Measurements from ENCODE around the gene SPTSSB. TPM values are rescaled to one million over a fixed set of nuclear protein-coding genes. Genes with fewer than 3 reads are reported as not detected.

SPTSSB gene
- total RNA-seq, 1 donor from 2014 or later, result not detected

DNA sequence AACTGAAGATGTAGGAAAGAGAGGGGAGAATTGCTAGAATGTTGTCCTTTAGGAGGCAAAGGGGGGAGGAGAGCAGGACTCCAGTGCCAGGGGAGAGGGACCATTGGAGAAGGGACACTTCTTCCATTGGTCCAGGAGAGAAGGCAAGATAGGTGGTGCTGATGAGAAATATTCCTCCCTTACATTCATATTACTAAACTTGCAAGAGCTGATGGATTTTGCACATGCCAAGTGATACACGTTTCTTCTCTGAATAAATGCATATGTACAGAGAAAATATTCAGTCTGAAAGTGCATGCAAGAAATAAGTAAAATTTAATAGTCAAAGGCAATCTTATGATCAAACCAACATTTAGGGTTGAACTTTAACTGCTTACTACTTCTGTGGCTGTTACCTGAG, 21.5 kb upstream of the SPTSSB start:
- H3K4me1 Mint-ChIP-seq (ENCODE audit: unreplicated experiment), result no peaks in the 10 kb centered on the region
- H3K27me3 Mint-ChIP-seq (ENCODE audit: unreplicated experiment), result peaks cover 18% of the 10 kb centered on the region
- TF ChIP-seq, protein P1, sequence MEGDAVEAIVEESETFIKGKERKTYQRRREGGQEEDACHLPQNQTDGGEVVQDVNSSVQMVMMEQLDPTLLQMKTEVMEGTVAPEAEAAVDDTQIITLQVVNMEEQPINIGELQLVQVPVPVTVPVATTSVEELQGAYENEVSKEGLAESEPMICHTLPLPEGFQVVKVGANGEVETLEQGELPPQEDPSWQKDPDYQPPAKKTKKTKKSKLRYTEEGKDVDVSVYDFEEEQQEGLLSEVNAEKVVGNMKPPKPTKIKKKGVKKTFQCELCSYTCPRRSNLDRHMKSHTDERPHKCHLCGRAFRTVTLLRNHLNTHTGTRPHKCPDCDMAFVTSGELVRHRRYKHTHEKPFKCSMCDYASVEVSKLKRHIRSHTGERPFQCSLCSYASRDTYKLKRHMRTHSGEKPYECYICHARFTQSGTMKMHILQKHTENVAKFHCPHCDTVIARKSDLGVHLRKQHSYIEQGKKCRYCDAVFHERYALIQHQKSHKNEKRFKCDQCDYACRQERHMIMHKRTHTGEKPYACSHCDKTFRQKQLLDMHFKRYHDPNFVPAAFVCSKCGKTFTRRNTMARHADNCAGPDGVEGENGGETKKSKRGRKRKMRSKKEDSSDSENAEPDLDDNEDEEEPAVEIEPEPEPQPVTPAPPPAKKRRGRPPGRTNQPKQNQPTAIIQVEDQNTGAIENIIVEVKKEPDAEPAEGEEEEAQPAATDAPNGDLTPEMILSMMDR (IDR thresholded peaks at IDR 0.05), result no peak
- H3K27ac Mint-ChIP-seq (ENCODE audit: unreplicated experiment), result no peak overlapping the region
- H3K4me3 Mint-ChIP-seq (ENCODE audit: unreplicated experiment), result no peak overlapping the region
- H3K36me3 Mint-ChIP-seq (ENCODE audit: unreplicated experiment), result no peaks in the 10 kb centered on the region
- peaks cover 14% of the 10 kb centered on the region for H3K9me3 Mint-ChIP-seq (ENCODE audit: unreplicated experiment)
- DNase-seq (ENCODE audit: extremely low spot score, unreplicated experiment), result no peak

DNA sequence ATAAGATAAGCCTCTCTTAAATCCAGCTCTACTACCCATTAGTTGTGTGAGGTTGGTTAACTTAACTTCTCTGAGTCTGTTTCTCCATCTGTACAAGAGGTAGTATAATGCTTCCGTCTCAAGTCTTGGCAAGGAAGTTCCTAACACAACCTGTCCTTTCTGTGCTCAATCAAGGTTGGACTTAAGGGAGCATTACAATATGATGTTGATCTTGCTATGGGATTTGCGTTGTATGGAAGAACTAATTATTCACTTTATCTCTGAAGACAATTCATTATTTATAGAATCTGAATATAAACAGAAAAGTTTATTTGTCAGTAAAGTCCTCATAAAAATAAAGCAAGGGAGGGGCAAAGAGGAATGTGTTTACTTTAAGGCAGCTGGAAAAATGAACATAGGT, 18.9 kb upstream of the SPTSSB start:
- Mint-ChIP-seq H3K27ac (ENCODE audit: unreplicated experiment) (no peak overlapping the region), H3K4me1 (ENCODE audit: unreplicated experiment) (no peaks in the 10 kb centered on the region), H3K4me3 (ENCODE audit: unreplicated experiment) (no peak overlapping the region), H3K36me3 (ENCODE audit: unreplicated experiment) (no peaks in the 10 kb centered on the region), H3K27me3 (ENCODE audit: unreplicated experiment) (peaks cover 26% of the 10 kb centered on the region), H3K9me3 (ENCODE audit: unreplicated experiment) (peaks cover 8% of the 10 kb centered on the region)
- TF ChIP-seq, protein P1 (IDR thresholded peaks at IDR 0.05), result no peak
- DNase-seq (ENCODE audit: extremely low spot score, unreplicated experiment), result no peak

DNA sequence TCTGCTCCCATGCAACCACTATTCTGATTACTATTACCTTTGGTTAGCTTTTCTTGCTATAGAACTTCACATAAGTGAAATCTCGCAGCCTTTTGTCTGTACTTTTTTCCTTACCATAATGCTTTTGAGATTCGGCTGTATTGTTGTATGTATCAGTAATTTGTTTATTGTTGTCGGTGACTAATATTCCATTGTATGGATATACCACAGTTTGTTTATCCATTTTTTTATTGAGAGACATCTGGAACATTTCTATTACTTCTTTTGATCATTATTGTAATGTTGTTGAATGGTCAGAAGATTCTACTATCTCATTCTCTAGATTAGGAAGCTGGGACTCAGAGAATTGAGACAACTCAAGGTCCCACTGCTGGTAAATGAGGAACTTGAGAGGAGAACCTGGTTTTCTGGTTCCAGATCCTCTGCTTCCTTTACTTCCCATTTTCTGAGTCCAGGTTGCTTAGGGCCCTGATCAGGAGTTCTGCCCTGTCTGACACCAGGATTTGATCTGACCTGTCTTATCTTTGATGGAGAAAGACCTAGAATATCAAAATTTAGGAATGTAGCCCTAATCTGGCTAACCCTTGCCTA, 18.2 kb upstream of the SPTSSB start:
- TF ChIP-seq, protein P1 (IDR thresholded peaks at IDR 0.05), result no peak
- Mint-ChIP-seq H3K27ac (ENCODE audit: unreplicated experiment) (no peak overlapping the region), H3K27me3 (ENCODE audit: unreplicated experiment) (peaks cover 30% of the 10 kb centered on the region), H3K36me3 (ENCODE audit: unreplicated experiment) (no peaks in the 10 kb centered on the region), H3K4me1 (ENCODE audit: unreplicated experiment) (no peaks in the 10 kb centered on the region), H3K9me3 (ENCODE audit: unreplicated experiment) (peaks cover 8% of the 10 kb centered on the region), H3K4me3 (ENCODE audit: unreplicated experiment) (no peak overlapping the region)
- no peak for DNase-seq (ENCODE audit: extremely low spot score, unreplicated experiment)

DNA sequence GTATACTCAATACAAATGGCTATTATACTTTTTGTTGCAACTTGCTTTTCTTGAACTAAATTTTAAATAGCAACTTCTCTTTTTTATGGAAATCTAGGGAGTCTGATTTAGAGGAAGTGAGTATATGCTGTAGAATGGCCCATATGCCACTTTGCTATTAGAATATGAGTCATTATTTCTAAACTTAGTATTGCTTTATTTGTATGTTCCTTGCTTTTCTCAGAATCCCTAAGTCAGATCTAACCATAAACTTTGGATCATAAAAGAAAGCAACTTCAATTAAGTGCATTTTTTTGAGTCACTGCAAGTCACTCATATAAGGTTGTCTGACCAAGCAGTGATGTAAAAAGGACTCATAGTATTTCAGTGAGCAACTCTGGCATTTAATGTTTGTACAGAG, 17.5 kb upstream of the SPTSSB start:
- H3K9me3 Mint-ChIP-seq (ENCODE audit: unreplicated experiment), result peaks cover 8% of the 10 kb centered on the region
- H3K27me3 Mint-ChIP-seq (ENCODE audit: unreplicated experiment), result peaks cover 34% of the 10 kb centered on the region
- no peak overlapping the region for H3K27ac Mint-ChIP-seq (ENCODE audit: unreplicated experiment)
- H3K36me3 Mint-ChIP-seq (ENCODE audit: unreplicated experiment), result no peaks in the 10 kb centered on the region
- DNase-seq (ENCODE audit: extremely low spot score, unreplicated experiment), result no peak
- H3K4me1 Mint-ChIP-seq (ENCODE audit: unreplicated experiment), result no peaks in the 10 kb centered on the region
- no peak overlapping the region for H3K4me3 Mint-ChIP-seq (ENCODE audit: unreplicated experiment)
- TF ChIP-seq, protein P1 (IDR thresholded peaks at IDR 0.05), result no peak

DNA sequence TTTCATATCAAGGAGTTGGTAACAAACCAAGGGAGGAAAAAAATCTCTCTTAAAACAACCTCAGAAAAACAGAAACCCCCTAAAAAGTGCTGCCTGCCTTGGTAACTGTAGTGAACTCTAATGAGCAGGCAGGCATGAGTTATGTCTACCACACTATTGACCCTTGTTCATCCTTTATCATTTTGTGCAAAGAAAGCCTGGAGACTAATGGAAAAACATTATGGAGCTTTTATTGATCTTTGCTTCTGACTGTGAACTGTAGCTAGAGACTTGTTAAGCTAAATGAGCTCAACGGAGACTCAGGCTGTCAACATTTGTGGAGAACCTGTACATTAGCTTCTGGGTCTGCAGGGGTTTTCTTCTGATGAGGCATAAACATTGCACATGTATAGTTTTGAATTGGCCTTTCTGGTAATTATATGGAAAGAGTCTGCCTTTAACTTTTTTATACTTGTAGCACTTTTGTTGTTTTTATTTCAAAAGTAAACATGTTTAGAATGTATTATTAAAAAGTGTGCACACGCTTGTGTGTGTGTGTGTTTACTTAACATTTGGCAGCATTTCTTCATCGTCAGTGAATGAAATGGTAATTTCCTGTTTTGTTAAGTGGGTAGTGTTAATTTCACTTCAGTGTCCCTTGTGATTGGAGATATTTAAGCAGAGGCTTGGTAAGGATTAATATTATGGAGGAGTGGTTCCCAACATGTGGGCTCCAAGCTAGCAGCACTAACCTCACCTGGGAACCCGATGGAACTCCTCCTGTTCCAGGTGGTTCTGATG, 15.9 kb upstream of the SPTSSB start:
- DNase-seq (ENCODE audit: extremely low spot score, unreplicated experiment), result no peak
- H3K27me3 Mint-ChIP-seq (ENCODE audit: unreplicated experiment), result peaks cover 40% of the 10 kb centered on the region
- no peak overlapping the region for H3K4me3 Mint-ChIP-seq (ENCODE audit: unreplicated experiment)
- peaks cover 8% of the 10 kb centered on the region for H3K9me3 Mint-ChIP-seq (ENCODE audit: unreplicated experiment)
- H3K36me3 Mint-ChIP-seq (ENCODE audit: unreplicated experiment), result no peaks in the 10 kb centered on the region
- no peak overlapping the region for H3K27ac Mint-ChIP-seq (ENCODE audit: unreplicated experiment)
- H3K4me1 Mint-ChIP-seq (ENCODE audit: unreplicated experiment), result no peaks in the 10 kb centered on the region
- TF ChIP-seq, protein P1 (IDR thresholded peaks at IDR 0.05), result no peak
